Measurements from ENCODE around the gene XAF1.
"Not testable (repeated sequence)": the region's sequence is repeated elsewhere in the genome, so short reads cannot be mapped to it uniquely, and the experiment has no call there.

Gene XAF1

GRCh38 chr17:6755731-6756184, at the start of gene XAF1:
XAF1 (plus strand) TSS chr17:6756046; CDS start chr17:6756079, 33 bp downstream.
- DNase-seq = no peak

GRCh38 chr17:6706499-6706898, 49.3 kb upstream of the XAF1 start:
- no peak for DNase-seq

GRCh38 chr17:6706996-6707395, 48.9 kb upstream of the XAF1 start:
- DNase-seq = no peak

- DNase-seq = no peak
Measured at GRCh38 chr17:6708357-6708961, 47.4 kb upstream of the XAF1 start.

- no peak for DNase-seq
Measured at GRCh38 chr17:6710317-6710716, 45.5 kb upstream of the XAF1 start.

- DNase-seq = no peak
Measured at GRCh38 chr17:6711081-6711674, 44.7 kb upstream of the XAF1 start.

- DNase-seq = no peak
Measured at GRCh38 chr17:6711681-6712057, 44.2 kb upstream of the XAF1 start.

- DNase-seq = no peak
Measured at GRCh38 chr17:6712058-6712853, 43.6 kb upstream of the XAF1 start.

- DNase-seq = no peak
Measured at GRCh38 chr17:6712854-6713129, 43.1 kb upstream of the XAF1 start.

GRCh38 chr17:6713130-6713917, 42.5 kb upstream of the XAF1 start, which contains the start of gene SLC13A5:
SLC13A5 (minus strand) TSS chr17:6713369; CDS start chr17:6713333, 36 bp downstream.
- DNase-seq = no peak

GRCh38 chr17:6713918-6714271, 42.0 kb upstream of the XAF1 start:
- no peak for DNase-seq

- DNase-seq = no peak
Measured at GRCh38 chr17:6714315-6714874, 41.5 kb upstream of the XAF1 start.

GRCh38 chr17:6716736-6717135, 39.1 kb upstream of the XAF1 start:
- no peak for DNase-seq

GRCh38 chr17:6721744-6722143, 34.1 kb upstream of the XAF1 start:
- DNase-seq = no peak

- DNase-seq = no peak
Measured at GRCh38 chr17:6724009-6724408, 31.8 kb upstream of the XAF1 start.

- no peak for DNase-seq
Measured at GRCh38 chr17:6729531-6729930, 26.3 kb upstream of the XAF1 start.

- not testable (repeated sequence) for DNase-seq
Measured at GRCh38 chr17:6746665-6747064, 9.2 kb upstream of the XAF1 start.

GRCh38 chr17:6748617-6749016, 7.2 kb upstream of the XAF1 start:
- DNase-seq = no peak

- DNase-seq = no peak
Measured at GRCh38 chr17:6749519-6749918, 6.3 kb upstream of the XAF1 start.

- DNase-seq = no peak
Measured at GRCh38 chr17:6752068-6752909, 3.6 kb upstream of the XAF1 start.

GRCh38 chr17:6753006-6753445, 2.8 kb upstream of the XAF1 start:
- DNase-seq = no peak

GRCh38 chr17:6753546-6753945, 2.3 kb upstream of the XAF1 start:
- DNase-seq = no peak
